GM12878 (cell line): Measurements from ENCODE around the gene SATB1. TPM values are rescaled to one million over a fixed set of nuclear protein-coding genes. Genes with fewer than 3 reads are reported as not detected.

ENCODE experiments used
- ATAC-seq: fragments of 200-7000 bp; cut with Tn5 transposase; 3 replicates; pipeline ENCODE4 v1.9.1; 2020; ENCODE audit warnings: mild to moderate bottlenecking, moderate library complexity
- BruUV-seq: library from RNA; stranded (reverse); fragments of 400-500 nt; replicated peaks from 2 replicates; lab custom pipeline; 2021; lab: Mats Ljungman, UMichigan
- CTCF ChIA-PET: fragments of 300-600 bp; sonication (Branson Sonifier 250); formaldehyde crosslinking; extraction: SDS; loops from one replicate; lab custom pipeline; 2021; ENCODE audit warnings: inconsistent platforms; lab: Yijun Ruan, JAX
- POLR2A ChIA-PET: fragments of 350-600 bp; formaldehyde crosslinking; extraction: SDS; loops from one replicate; lab custom pipeline; 2021; ENCODE audit warnings: inconsistent platforms; lab: Charles Lee
- RAD21 ChIA-PET: fragments of 300-600 bp; sonication (Branson Sonifier 250); formaldehyde crosslinking; loops from one replicate; lab custom pipeline; 2023; ENCODE audit warnings: antibody characterized with exemption; ENCODE audit not compliant: unreplicated experiment; lab: Charles Lee
- SMC1A ChIA-PET: fragments of 300-600 bp; sonication (Branson Sonifier 250); formaldehyde crosslinking; loops from one replicate; lab custom pipeline; 2023; ENCODE audit not compliant: unreplicated experiment, uncharacterized antibody; lab: Charles Lee
- DNase-seq: peaks from one replicate; pipeline ENCODE4 v3.0.0-alpha.2; 2011; ENCODE audit warnings: low read depth, low spot score
- FAIRE-seq: peaks from 3 replicates; lab custom pipeline; 2011; peaks lifted over from hg19 to GRCh38; lab: Jason Lieb, UNC
- H2AFZ ChIP-seq: 2 replicates; pipeline ENCODE4 v1.6.0; 2011; ENCODE audit warnings: low read depth, low read length, control low read depth; ENCODE audit not compliant: control insufficient read depth
- H3K27ac ChIP-seq: 2 replicates; pipeline ENCODE4 v1.5.1; 2011; ENCODE audit warnings: control low read depth; ENCODE audit not compliant: control insufficient read depth, insufficient read depth
- H3K27me3 ChIP-seq, 2 experiments: replicated peaks in 1 of 2; 2 replicates each; pipeline versions ENCODE4 v1.6.0 to v1.6.1; 2011; ENCODE audit warnings: low read length in 1 of 2; ENCODE audit not compliant: control insufficient read depth in 2 of 2, insufficient read depth in 2 of 2
- H3K36me3 ChIP-seq, 2 experiments: 2 replicates each; pipeline ENCODE4 v1.5.1; 2011; ENCODE audit warnings: low read length in 1 of 2; ENCODE audit not compliant: control insufficient read depth in 2 of 2, insufficient read depth in 2 of 2
- H3K4me1 ChIP-seq: 2 replicates; pipeline ENCODE4 v1.6.1; 2011; ENCODE audit warnings: mild to moderate bottlenecking, low read length, moderate library complexity, mixed read lengths; ENCODE audit not compliant: control insufficient read depth, insufficient read depth
- H3K4me2 ChIP-seq: 2 replicates; pipeline ENCODE4 v1.6.0; 2011; ENCODE audit warnings: control low read depth; ENCODE audit not compliant: control insufficient read depth, insufficient read depth
- H3K4me3 ChIP-seq: fragments of 200-600 bp; sonication (generic); 2 replicates; pipeline ENCODE4 v1.5.1; 2016
- H3K79me2 ChIP-seq: 2 replicates; pipeline ENCODE4 v1.6.0; 2011; ENCODE audit warnings: low read length; ENCODE audit not compliant: control insufficient read depth, insufficient read depth
- H3K9ac ChIP-seq: 2 replicates; pipeline ENCODE4 v1.8.0; 2011; ENCODE audit warnings: low read length, control low read depth, mixed read lengths; ENCODE audit not compliant: control insufficient read depth, insufficient read depth
- H3K9me3 ChIP-seq: replicated peaks from 3 replicates; pipeline ENCODE4 v1.5.1; 2011; ENCODE audit warnings: mild to moderate bottlenecking, low read length; ENCODE audit not compliant: control insufficient read depth, insufficient read depth
- H4K20me1 ChIP-seq: 2 replicates; pipeline ENCODE4 v1.6.0; 2011; ENCODE audit not compliant: control insufficient read depth, insufficient read depth
- CREM ChIP-seq: IDR thresholded peaks from 2 replicates; pipeline ENCODE4 v1.6.1; 2014; ENCODE audit warnings: antibody characterized with exemption, low read depth
- IKZF2 ChIP-seq, 2 experiments: fragments of 450-650 bp; IDR thresholded peaks; 2 replicates each; pipeline ENCODE4 v1.6.1; 2017; ENCODE audit warnings: mild to moderate bottlenecking in 2 of 2, moderate library complexity in 2 of 2
- IRF4 ChIP-seq: IDR thresholded peaks from 2 replicates; pipeline ENCODE4 v1.6.1; 2011; ENCODE audit warnings: low read depth, low read length
- JUNB ChIP-seq: IDR thresholded peaks from 2 replicates; pipeline ENCODE4 v1.6.1; 2016; ENCODE audit warnings: antibody characterized with exemption, mild to moderate bottlenecking
- NR2C1 ChIP-seq: fragments of 450-650 bp; IDR thresholded peaks from 2 replicates; pipeline ENCODE4 v1.6.1; 2017; ENCODE audit warnings: antibody characterized with exemption, mild to moderate bottlenecking, moderate library complexity
- NR2F1 ChIP-seq: fragments of 450-650 bp; conservative IDR thresholded peaks from 2 replicates; pipeline ENCODE4 v1.6.1; 2017; ENCODE audit warnings: mild to moderate bottlenecking
- POLR2A ChIP-seq: IDR thresholded peaks from 2 replicates; pipeline ENCODE4 v1.6.1; 2011; ENCODE audit warnings: low read depth, mild to moderate bottlenecking, low read length
- POLR2AphosphoS5 ChIP-seq: IDR thresholded peaks from 2 replicates; pipeline ENCODE4 v1.6.1; 2011; ENCODE audit warnings: mild to moderate bottlenecking, low read length, inconsistent platforms
- RAD51 ChIP-seq: fragments of 450-650 bp; IDR thresholded peaks from 2 replicates; pipeline ENCODE4 v1.6.1; 2016; ENCODE audit warnings: moderate library complexity, mild to moderate bottlenecking, inconsistent platforms
- SIX5 ChIP-seq: IDR thresholded peaks from 2 replicates; pipeline ENCODE4 v1.6.1; 2011; ENCODE audit warnings: mild to moderate bottlenecking, low read depth, low read length, moderate library complexity; ENCODE audit not compliant: severe bottlenecking
- YY1 ChIP-seq: IDR thresholded peaks from 2 replicates; pipeline ENCODE4 v1.6.1; 2011; ENCODE audit warnings: low read depth, mild to moderate bottlenecking, low read length
- whole genome bisulfite sequencing: methylation state at CpG from one replicate; pipeline ENCODE4 v1.1.6; 2016; ENCODE audit warnings: low lambda C conversion rate; ENCODE audit not compliant: insufficient replicate concordance, insufficient coverage; ENCODE audit errors: missing lambda C conversion rate; 5-methylcytosine and 5-hydroxymethylcytosine counted together
- in situ Hi-C: fragments of 300-500 bp; cut with MboI; formaldehyde crosslinking; loops from 9 replicates; pipeline ENCODE4 v1.14.3; 2018; ENCODE audit warnings: mixed read lengths
- intact Hi-C: fragments of 100-400 bp; cut with micrococcal nuclease; formaldehyde crosslinking; loops from one replicate; pipeline ENCODE4 v1.14.2; 2022; ENCODE audit not compliant: unreplicated experiment
- polyA plus RNA-seq, 11 experiments: library from polyadenylated mRNA; depleted of rRNA in 4 of 11; unstranded in 6 of 11; stranded (reverse) in 5 of 11; fragments of >200 nt; fragmentation: Nextera tagmentation in 4 of 11; fragmentation: Illumina TruSeq in 1 of 11; extraction: Ambion mirVana in 4 of 11; extraction: Trizol in 1 of 11; gene quantifications; 1 replicate in 1 of 11; 2 replicates in 10 of 11; pipeline versions ENCODE4 v1.2.1 to v1.2.3, GENCODE V29; 2011 to 2016; ENCODE audit warnings: inconsistent platforms in 2 of 11, missing spikeins in 2 of 11, low read depth in 1 of 11
- total RNA-seq, 4 experiments: library from RNA; depleted of rRNA in 3 of 4; stranded (reverse); fragments of >200 nt in 3 of 4; fragmentation: Illumina TruSeq in 1 of 4; extraction: Trizol in 1 of 4; gene quantifications; 2 replicates each; pipeline versions ENCODE4 v1.2.1 to v1.2.3, GENCODE V29; 2013 to 2021
- TF ChIP-seq, protein P1 (sequence below): fragments of 450-650 bp; IDR thresholded peaks from 2 replicates; pipeline ENCODE4 v1.6.1; 2014; ENCODE audit warnings: mild to moderate bottlenecking
- TF ChIP-seq, protein P2 (sequence below): IDR thresholded peaks from 2 replicates; pipeline ENCODE4 v1.6.1; 2011; ENCODE audit warnings: borderline replicate concordance, low read depth, mild to moderate bottlenecking, moderate library complexity, low read length; ENCODE audit not compliant: insufficient read depth, poor library complexity, severe bottlenecking
- TF ChIP-seq, protein P3 (sequence below): IDR thresholded peaks from 2 replicates; pipeline ENCODE4 v1.6.1; 2011; ENCODE audit warnings: mild to moderate bottlenecking, low read depth, low read length, moderate library complexity; ENCODE audit not compliant: insufficient replicate concordance
- TF ChIP-seq, protein P4 (sequence below): fragments of 450-650 bp; IDR thresholded peaks from 2 replicates; pipeline ENCODE4 v1.6.1; 2016; ENCODE audit warnings: mild to moderate bottlenecking
- TF ChIP-seq, protein P5 (sequence below): fragments of 450-650 bp; IDR thresholded peaks from 2 replicates; pipeline ENCODE4 v1.6.1; 2017; ENCODE audit warnings: borderline replicate concordance
- TF ChIP-seq, protein P6 (sequence below): fragments of 450-650 bp; IDR thresholded peaks from 2 replicates; pipeline ENCODE4 v1.6.1; 2018; ENCODE audit warnings: mild to moderate bottlenecking, low read depth, moderate library complexity; ENCODE audit not compliant: partially characterized antibody

Gene SATB1
- total and polyA plus RNA-seq, 10 of the 15 experiments (the other 5 are each of a cell fraction or from before 2014, with no cell fraction given) = 0.01 to 0.72 (median 0.07) TPM; not detected in 4

DNA sequence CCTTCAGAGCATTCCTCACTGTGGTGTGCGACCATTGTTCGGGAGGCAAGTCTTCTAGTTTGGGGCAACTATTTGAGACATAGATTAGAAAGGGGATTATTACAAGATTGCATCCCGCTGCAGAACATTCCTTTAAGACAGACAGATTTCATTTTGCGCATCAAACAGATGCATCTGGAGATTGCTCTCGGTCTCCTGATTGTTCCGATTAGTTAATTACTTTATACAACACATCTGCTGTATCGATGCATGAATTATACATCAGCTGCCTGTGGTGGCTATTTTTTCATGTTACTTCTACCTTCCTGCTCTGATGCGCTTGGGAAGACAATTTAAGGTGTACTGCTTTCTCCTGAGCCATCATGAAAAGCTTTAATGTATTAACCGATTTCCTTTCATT, 10.0 kb downstream of the SATB1 start:
- ChIA-PET POLR2A (no interaction called here), SMC1A (no interaction called here), CTCF (no interaction called here), RAD21 (no interaction called here)
- FAIRE-seq = no peak
- no peaks in the 10 kb centered on the region for H3K36me3 ChIP-seq
- H3K27me3 ChIP-seq = no peaks in the 10 kb centered on the region; a peak in 1 of 4 replicates
- H3K9me3 ChIP-seq = no peaks in the 10 kb centered on the region
- H3K4me1 ChIP-seq = no peaks in the 10 kb centered on the region
- no peak overlapping the region for H2AFZ ChIP-seq
- TF ChIP-seq, protein P1, sequence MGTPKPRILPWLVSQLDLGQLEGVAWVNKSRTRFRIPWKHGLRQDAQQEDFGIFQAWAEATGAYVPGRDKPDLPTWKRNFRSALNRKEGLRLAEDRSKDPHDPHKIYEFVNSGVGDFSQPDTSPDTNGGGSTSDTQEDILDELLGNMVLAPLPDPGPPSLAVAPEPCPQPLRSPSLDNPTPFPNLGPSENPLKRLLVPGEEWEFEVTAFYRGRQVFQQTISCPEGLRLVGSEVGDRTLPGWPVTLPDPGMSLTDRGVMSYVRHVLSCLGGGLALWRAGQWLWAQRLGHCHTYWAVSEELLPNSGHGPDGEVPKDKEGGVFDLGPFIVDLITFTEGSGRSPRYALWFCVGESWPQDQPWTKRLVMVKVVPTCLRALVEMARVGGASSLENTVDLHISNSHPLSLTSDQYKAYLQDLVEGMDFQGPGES = no peak
- TF ChIP-seq, protein P2, sequence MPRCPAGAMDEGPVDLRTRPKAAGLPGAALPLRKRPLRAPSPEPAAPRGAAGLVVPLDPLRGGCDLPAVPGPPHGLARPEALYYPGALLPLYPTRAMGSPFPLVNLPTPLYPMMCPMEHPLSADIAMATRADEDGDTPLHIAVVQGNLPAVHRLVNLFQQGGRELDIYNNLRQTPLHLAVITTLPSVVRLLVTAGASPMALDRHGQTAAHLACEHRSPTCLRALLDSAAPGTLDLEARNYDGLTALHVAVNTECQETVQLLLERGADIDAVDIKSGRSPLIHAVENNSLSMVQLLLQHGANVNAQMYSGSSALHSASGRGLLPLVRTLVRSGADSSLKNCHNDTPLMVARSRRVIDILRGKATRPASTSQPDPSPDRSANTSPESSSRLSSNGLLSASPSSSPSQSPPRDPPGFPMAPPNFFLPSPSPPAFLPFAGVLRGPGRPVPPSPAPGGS = no peak
- TF ChIP-seq IRF4 = no peak
- no peak for TF ChIP-seq IKZF2 (IDR thresholded peaks at IDR 0.05)
- TF ChIP-seq POLR2AphosphoS5 = no peak
- TF ChIP-seq, protein P3, sequence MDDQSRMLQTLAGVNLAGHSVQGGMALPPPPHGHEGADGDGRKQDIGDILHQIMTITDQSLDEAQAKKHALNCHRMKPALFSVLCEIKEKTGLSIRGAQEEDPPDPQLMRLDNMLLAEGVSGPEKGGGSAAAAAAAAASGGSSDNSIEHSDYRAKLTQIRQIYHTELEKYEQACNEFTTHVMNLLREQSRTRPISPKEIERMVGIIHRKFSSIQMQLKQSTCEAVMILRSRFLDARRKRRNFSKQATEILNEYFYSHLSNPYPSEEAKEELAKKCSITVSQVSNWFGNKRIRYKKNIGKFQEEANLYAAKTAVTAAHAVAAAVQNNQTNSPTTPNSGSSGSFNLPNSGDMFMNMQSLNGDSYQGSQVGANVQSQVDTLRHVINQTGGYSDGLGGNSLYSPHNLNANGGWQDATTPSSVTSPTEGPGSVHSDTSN = no peak
- no peak for TF ChIP-seq SIX5
- TF ChIP-seq, protein P4, sequence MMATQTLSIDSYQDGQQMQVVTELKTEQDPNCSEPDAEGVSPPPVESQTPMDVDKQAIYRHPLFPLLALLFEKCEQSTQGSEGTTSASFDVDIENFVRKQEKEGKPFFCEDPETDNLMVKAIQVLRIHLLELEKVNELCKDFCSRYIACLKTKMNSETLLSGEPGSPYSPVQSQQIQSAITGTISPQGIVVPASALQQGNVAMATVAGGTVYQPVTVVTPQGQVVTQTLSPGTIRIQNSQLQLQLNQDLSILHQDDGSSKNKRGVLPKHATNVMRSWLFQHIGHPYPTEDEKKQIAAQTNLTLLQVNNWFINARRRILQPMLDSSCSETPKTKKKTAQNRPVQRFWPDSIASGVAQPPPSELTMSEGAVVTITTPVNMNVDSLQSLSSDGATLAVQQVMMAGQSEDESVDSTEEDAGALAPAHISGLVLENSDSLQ = no peak
- no peak for TF ChIP-seq JUNB
- TF ChIP-seq RAD51 = no peak
- TF ChIP-seq, protein P5, sequence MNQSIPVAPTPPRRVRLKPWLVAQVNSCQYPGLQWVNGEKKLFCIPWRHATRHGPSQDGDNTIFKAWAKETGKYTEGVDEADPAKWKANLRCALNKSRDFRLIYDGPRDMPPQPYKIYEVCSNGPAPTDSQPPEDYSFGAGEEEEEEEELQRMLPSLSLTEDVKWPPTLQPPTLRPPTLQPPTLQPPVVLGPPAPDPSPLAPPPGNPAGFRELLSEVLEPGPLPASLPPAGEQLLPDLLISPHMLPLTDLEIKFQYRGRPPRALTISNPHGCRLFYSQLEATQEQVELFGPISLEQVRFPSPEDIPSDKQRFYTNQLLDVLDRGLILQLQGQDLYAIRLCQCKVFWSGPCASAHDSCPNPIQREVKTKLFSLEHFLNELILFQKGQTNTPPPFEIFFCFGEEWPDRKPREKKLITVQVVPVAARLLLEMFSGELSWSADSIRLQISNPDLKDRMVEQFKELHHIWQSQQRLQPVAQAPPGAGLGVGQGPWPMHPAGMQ = no peak
- no peak for TF ChIP-seq POLR2A
- TF ChIP-seq CREM = no peak
- TF ChIP-seq, protein P6, sequence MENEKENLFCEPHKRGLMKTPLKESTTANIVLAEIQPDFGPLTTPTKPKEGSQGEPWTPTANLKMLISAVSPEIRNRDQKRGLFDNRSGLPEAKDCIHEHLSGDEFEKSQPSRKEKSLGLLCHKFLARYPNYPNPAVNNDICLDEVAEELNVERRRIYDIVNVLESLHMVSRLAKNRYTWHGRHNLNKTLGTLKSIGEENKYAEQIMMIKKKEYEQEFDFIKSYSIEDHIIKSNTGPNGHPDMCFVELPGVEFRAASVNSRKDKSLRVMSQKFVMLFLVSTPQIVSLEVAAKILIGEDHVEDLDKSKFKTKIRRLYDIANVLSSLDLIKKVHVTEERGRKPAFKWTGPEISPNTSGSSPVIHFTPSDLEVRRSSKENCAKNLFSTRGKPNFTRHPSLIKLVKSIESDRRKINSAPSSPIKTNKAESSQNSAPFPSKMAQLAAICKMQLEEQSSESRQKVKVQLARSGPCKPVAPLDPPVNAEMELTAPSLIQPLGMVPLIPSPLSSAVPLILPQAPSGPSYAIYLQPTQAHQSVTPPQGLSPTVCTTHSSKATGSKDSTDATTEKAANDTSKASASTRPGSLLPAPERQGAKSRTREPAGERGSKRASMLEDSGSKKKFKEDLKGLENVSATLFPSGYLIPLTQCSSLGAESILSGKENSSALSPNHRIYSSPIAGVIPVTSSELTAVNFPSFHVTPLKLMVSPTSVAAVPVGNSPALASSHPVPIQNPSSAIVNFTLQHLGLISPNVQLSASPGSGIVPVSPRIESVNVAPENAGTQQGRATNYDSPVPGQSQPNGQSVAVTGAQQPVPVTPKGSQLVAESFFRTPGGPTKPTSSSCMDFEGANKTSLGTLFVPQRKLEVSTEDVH = no peak
- no peak for TF ChIP-seq NR2F1
- no peak for TF ChIP-seq NR2C1
- no peak for TF ChIP-seq YY1
- H3K79me2 ChIP-seq = no peaks in the 10 kb centered on the region
- H4K20me1 ChIP-seq = no peaks in the 10 kb centered on the region
- BruUV-seq = no TSS peak
- 62% methylated on average over 9 of the region's 9 CpGs for WGBS
- intact Hi-C loops = no loop called here
- ATAC-seq = no peak
- no peak overlapping the region for H3K4me3 ChIP-seq
- H3K27ac ChIP-seq = no peak overlapping the region
- no peak overlapping the region for H3K4me2 ChIP-seq
- in situ Hi-C loops = no loop called here
- DNase-seq = no peak
- no peak overlapping the region for H3K9ac ChIP-seq
